Kidney epithelial cell (primary cell): ENCODE data around the gene TGIF2. TPM values are rescaled to one million over a fixed set of nuclear protein-coding genes. Genes with fewer than 3 reads are reported as not detected.

ENCODE experiments used
- DNase-seq: peaks from one replicate; pipeline ENCODE4 v3.0.0-alpha.2; 2010; ENCODE audit warnings: low read depth
- H3K27me3 ChIP-seq: 2 replicates; pipeline ENCODE4 v1.6.0; 2011; ENCODE audit warnings: low read length; ENCODE audit not compliant: control insufficient read depth, insufficient read depth
- H3K36me3 ChIP-seq: 2 replicates; pipeline ENCODE4 v1.5.1; 2011; ENCODE audit warnings: low read length; ENCODE audit not compliant: control insufficient read depth, insufficient read depth
- H3K4me3 ChIP-seq: 2 replicates; pipeline ENCODE4 v1.5.1; 2011; ENCODE audit warnings: low read depth, mild to moderate bottlenecking, control low read depth, low read length
- CTCF ChIP-seq: IDR thresholded peaks from 2 replicates; pipeline ENCODE4 v1.5.1; 2011; ENCODE audit warnings: mild to moderate bottlenecking, moderate library complexity, low read length, control low read depth, inconsistent platforms; ENCODE audit not compliant: insufficient read depth, poor library complexity, severe bottlenecking
- total RNA-seq: library from RNA; depleted of rRNA; stranded (reverse); fragments of >200 nt; gene quantifications from 2 replicates; pipeline ENCODE4 v1.2.3, GENCODE V29; 2015

The TGIF2 gene
- total RNA-seq, 1 donor from 2014 or later = 22.0 TPM

DNA sequence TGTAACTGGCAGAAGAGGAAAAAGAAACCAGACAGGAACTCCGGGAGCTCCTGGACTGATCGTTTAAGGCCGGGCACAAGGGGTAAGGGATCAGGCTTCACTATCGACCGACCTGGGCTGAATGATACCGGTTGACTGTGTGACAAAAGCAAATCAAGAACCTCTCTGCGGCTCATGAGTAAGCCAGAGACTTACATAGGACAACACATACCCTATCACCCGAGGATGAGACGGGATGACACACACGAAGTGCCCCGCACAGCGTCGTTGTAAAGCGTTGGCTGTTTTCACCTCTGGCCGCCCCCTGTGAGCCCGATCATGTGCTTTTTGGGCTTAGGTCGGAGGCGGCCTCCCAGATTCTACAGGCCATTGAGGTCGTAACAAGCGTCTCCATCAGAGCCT is 695 bp upstream of the TGIF2 start:
- H3K4me3 ChIP-seq = peak overlapping the region; percentile 45
- no peak for DNase-seq
- TF ChIP-seq CTCF = no peak
- H3K27me3 ChIP-seq = no peaks in the 10 kb centered on the region
- H3K36me3 ChIP-seq = no peaks in the 10 kb centered on the region

- Histone ChIP-seq H3K36me3 (no peaks in the 10 kb centered on the region), H3K4me3 (peak overlapping the region; percentile 81), H3K27me3 (no peaks in the 10 kb centered on the region)
- DNase-seq = no peak
- TF ChIP-seq CTCF = no peak
Measured at GRCh38 chr20:36573798-36574365, 485 bp downstream of the TGIF2 start.

- Histone ChIP-seq H3K27me3 (no peaks in the 10 kb centered on the region), H3K36me3 (no peaks in the 10 kb centered on the region), H3K4me3 (peak overlapping the region; percentile 81)
- no peak for TF ChIP-seq CTCF
- no peak for DNase-seq
Measured at GRCh38 chr20:36574366-36575135, 1.2 kb downstream of the TGIF2 start.

DNA sequence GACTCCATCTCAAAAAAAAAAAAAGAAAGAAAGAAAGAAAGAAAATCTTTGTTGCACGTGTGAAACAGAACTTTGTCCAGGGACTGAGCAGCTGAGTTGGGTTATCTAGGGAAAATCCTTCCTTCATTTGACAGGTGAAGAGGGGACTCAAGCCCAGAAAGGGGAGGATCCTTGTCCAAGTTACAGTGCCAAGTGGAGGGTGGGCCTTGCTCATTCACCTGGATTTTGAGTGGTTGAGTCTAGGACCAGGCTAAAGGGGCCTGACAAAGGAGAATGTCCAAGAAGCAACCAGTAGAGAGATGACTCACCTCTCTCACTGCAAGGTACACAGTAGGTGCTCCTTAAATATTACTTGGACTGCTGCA is 2.7 kb downstream of the TGIF2 start:
- Histone ChIP-seq H3K4me3 (no peak overlapping the region), H3K36me3 (no peaks in the 10 kb centered on the region), H3K27me3 (no peaks in the 10 kb centered on the region)
- no peak for TF ChIP-seq CTCF
- no peak for DNase-seq

DNA sequence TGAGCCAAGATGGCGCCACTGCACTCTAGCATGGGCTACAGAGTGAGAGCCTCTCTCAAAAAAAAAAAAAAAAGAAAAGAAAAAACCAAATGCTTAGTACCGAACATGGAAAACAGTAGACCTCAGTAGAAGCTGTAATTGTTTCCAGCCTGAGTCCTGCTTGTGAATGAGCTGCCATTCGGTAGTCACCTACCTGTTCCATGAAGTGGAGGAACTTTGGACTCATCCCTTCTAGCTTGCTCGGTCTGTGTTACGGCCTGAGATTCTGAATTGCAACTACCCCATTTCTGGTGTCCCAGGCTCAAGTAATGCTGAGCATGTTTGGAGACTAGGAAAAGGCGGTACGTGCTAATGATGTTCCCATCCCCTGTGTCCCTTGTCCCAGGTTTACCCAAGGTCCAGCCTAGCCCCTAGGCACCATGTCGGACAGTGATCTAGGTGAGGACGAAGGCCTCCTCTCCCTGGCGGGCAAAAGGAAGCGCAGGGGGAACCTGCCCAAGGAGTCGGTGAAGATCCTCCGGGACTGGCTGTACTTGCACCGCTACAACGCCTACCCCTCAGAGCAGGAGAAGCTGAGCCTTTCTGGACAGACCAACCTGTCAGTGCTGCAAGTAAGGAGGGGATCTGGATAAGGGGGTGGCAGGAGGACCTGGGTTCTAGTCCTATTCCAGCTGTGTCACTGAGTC is 5.1 kb downstream of the TGIF2 start:
- Histone ChIP-seq H3K4me3 (no peak overlapping the region), H3K36me3 (no peaks in the 10 kb centered on the region), H3K27me3 (no peaks in the 10 kb centered on the region)
- no peak for TF ChIP-seq CTCF
- no peak for DNase-seq
